Measurements from ENCODE around the gene BCL7B.

BCL7B gene

GRCh38 chr7:73487486-73487885, 70.0 kb downstream of the BCL7B start:
- no peak for DNase-seq

Data from CD4-positive, alpha-beta T cell treated with Interleukin-17A for 1 hour (primary cell).